ENCODE data around the gene ZACN.

Gene ZACN

DNA sequence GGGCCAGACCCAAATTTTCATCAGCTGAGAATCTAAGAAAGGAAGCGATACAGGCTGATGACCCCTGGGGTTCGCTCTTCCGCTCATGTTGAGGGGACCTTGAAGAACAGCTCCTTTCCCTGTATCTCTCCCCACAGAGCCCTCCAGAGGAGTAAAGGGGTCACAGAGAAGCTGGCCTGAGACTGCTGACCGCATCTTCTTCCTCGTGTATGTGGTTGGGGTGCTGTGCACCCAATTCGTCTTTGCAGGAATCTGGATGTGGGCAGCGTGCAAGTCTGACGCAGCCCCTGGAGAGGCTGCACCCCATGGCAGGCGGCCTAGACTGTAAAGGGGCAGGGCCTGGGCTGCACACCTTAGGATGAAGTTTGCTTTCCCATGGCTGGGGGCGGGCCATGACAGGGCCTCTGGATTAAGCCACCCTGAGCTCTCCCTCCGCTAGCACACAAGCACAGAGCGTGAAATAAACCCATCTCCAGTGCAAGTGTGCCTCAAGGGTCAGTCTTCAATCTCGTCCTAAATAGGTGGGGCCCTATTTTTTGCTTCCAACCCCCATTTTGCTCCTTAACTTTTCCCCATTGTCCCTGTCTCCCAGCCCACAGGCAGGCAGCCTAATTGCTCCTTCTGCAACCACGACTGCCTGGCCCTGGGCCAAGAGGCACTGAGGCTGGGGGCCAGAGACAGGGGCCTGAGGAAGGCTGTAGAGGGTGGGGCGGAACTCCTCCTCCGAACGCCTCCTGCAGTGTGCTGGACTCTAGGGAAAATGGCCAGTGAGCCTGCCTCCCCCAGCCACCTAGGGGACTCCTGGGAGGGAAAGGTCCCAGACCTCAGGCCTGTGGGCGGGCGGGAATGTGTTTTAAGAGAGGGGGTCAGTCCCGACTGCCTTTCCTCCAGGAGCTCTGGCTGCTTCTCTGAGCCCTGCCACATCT, 3.6 kb downstream of the ZACN start:
- no peak for DNase-seq

DNA sequence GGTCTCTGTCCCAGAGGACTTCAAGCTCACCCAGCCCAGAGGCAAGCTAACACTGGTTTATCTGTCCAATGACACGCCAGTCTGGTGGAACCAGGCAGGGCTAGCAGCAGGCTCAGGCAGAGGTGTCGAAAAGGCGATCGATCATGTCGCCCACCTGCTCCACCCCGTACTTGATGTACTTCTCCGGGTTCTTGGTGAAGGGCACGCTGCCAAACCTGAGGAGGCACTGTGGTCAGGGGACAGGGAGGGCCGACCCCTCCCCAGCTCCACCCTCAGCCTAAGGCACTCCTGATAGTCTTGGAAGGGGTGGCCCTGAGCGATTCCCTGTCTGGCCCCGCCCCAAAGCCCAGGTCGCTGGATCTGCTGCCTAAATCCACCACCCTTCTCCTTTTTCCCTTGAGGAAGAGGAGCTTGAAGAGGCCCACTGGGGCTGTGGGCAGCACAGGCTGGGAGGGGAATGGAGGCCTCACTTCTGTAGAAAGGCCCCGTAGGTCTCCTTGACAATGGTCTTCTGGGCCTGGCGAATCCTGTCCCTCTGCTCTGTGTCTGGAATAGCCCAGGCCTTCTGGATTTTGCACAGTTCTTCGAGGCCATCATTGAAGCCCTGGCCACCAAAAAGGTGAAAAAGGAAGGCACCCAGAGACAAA, 4.7 kb downstream of the ZACN start:
- no peak for DNase-seq

DNA sequence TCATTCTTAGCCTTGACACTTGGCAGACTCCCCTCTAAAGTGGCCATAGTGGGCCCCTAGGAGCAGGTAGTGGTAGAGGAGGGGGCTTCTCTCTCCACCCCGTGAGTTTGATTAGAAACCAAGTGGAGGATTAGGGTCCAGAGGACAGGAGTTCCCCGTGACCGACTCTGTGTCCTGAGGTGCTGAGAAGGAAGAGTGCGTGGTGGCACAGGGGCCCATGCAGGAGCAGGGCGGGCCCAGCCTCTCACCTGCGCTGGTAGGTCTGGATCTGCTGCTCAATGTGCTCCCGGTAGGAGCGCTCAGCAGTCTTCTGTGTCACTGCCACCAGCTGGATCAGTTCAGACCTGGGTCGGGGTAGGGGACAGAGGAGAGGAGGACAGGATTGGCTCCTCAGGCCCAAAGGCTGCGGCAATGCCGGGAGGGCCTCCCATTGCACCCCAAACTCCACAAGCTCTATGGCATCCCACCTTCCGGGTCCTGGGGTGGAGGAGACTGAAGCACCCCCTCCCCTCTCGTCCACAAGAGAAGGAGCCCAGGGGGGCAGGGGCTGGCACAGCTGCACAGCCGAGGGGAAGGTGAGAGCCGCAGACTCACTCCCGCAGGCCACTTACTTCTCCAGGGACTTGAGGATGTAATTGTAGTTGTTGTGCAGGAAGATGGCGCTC, 6.2 kb downstream of the ZACN start:
- no peak for DNase-seq

DNA sequence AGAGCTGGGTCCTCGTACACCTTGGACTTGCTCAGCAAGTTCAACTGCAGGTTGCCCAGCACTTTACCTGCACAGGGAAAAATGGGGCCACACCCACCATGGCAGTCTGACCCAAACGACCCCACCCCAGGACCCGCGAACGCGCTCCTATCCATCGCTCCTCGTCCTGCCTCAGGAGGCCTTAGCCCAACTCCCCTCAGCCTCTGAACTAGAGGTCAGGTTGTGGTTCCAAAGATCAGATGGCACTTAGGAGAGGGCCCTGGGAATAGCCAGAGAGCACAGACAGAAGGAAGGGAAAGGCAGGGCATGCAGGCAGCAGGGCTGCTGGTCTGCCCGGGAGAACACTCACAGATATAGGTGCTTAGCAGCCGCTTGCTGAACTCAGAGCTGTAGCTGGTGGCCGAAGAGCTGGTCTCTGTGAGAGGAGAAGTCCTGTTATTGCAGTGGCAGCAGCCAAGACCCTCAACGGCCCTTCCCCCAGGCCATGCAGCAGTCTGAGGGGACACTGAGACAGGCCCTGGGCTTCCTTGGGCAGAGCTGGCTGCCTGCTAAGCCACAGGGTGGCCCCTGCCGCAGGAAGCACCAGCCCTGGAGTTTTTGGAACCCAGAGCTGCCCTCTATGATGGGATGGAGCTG, 6.9 kb downstream of the ZACN start:
- no peak for DNase-seq

DNA sequence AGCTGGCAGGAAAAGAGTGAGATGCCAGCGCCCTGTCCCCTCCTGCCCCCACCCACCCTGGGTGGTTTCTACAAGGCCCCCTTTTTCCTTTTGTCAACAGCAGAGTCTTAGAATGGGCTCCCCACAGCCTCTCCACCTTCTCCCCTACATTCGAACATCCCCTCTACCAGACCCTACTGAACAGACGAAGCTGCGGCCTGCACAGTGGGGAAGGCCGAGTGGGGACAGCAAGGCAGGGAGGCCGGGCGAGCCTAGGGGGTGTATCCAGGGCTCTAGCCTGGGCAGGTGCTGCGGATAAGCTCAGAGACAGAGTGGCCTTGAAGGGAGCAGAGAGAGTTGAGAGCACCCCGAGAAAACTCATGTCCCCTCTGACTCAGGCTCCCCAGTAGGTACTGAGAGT, 7.4 kb downstream of the ZACN start:
- no peak for DNase-seq

DNA sequence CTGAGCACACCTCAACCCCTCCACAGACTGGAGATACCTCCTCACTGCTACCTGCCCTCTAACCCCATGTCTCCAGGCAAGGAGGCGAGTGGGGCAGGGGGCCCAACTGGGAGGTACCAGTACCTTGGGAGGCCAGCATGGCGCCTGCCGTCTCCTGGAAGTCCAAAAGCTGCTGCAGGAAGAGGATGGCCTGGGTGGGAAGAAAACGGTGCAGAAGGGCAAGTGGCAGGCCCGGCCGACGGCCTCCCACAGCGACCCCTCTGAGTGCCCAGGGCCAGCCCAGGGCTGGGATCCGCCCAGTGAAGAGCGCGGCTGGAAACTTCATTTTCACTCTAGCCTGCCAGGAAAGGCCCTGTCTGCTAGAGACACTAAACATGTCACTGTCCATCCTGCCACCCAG, 8.5 kb downstream of the ZACN start:
- DNase-seq: no peak

DNA sequence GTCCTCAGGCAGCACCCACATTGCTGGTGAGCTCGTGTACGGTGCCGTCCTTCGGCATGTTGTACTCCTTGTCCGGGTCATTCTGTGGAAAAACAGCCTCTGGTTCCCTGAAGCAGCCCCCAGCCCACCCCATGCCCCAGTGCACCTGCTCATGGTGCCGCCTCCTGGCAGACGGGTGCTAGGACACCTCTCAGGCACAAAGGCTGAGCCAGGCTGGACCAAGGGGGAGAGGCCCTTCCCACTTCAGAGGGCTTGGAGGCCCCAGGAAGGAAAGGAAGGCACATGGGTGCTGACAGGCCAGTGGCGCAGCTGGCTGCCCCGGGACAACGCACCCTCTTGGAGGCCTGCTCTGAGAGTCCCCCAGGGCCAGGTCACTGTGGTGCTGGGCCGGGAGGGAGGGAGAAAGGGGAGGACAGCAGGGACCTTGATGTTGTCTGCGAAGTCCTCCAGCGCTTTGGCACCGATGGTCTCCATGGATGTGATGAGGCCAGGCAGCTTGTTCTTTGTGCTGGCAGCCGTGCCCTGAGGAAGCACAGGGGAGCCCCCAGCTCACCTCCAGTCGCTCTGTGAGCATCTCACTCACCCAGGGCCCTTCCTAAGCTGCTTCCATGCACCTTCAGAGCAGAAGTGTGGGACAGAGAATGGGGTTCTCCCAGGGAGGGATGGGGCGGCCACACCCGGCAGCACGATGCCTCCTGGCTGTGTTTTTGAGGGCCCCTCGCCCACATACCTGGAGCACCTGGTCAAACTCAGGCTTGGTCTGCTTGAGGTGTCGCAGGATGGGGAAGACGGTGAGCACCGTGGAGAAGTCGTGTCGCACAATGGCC, 9.3 kb downstream of the ZACN start:
- no peak for DNase-seq

DNA sequence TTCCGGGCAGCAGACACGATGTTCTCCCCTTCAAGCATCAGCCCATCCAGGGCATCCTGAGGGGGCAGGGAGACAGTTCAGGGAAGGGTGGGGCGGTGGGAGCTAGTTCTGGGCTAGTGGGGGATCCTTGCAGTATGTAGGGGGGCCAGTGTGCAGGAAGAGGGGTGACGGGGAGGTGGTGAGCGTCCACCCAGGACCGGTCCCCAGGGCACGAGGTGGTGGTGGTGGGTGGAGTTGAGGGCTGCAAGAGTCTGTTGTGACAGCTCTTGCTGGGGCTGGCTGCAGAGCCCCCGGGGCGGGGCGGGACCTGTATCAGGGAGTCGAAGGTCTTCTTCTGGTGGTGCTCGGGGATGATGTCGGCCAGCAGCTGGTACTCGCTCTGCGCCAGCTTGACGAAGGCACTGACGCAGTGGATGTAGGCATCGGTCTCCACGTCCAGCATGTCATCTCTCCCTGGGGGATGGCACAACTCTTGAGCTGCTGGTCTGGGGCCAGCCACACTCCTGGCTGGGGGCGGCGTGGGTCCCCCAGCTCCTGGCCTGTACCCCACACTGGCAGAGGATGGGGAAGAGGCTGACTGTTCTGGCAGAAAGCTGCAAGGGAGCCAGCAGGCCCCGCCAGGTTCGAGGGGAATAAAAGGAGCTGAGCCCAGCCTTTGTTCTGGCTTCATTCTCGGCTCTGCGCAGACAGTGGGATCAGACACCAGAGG, 10.0 kb downstream of the ZACN start:
- no peak for DNase-seq

DNA sequence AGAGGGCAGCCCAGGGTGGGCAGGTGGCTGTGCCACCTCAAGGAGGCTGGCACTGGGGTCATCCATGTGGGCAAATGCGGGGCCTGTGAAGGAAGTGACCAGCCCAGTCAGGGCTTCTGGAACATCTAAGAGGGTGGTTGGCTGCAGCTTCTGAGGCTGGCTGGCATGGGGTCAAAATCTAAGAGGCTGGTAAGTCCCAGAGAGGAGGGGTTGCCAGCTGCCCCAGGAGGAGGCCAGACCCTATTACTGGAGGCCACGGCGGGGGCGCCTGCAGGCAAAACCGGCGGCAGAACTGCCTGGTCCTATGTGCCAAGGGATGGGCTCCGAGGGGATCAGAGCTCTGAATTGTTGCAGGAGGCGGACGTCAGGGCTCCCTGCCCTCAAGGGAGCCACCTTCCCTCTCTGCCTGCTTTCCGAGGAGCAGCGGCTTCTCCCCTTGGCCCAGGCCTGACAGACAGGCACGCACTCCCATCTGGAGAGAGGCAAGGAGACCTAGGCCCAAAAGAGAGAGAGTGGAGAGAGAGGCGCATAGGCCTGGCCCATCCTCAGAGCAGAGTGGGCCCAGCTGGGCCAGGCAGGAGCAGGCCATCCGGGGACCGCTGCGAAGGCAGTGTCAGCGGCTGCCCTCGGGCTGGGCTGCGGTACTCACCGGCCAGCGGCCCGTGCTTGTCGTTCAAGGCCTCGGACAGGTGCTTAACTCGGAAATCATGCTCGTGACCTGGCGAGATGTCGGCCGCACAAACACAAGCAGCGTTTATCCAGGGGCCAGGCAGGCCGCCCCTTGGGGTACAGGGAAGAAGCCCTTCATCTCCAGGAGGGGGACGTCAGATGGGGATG, 10.9 kb downstream of the ZACN start:
- no peak for DNase-seq

DNA sequence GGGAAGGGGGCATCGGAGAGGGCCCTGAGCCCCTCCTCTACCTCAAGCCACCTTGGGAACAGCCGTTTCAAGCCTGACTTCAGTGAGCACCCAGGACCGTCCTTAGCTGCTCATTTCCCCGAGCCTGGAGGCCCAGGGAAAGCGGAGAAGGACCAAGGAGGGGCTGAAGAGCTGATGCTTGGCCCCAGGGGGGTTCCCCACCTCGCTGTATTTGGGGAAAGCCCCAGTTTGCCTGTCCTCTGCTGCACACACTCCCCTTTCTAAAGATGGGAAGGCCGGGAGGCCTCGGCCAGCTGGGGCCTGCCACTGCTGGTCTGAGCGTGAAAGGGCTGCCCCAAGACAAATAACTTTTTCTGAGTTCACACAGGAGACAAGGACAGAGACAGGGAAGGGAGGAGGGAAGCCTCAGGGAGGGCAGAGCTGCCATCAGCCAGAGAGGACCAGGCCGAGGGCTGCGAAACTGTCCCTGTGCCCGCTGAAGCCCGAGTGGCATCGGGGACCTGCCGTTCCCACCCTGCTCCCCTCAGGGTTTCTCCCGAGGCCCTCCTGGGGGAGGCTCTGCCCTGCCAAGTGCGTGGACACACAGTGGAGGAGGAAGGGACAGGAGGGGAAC, 11.6 kb downstream of the ZACN start:
- no peak for DNase-seq

DNA sequence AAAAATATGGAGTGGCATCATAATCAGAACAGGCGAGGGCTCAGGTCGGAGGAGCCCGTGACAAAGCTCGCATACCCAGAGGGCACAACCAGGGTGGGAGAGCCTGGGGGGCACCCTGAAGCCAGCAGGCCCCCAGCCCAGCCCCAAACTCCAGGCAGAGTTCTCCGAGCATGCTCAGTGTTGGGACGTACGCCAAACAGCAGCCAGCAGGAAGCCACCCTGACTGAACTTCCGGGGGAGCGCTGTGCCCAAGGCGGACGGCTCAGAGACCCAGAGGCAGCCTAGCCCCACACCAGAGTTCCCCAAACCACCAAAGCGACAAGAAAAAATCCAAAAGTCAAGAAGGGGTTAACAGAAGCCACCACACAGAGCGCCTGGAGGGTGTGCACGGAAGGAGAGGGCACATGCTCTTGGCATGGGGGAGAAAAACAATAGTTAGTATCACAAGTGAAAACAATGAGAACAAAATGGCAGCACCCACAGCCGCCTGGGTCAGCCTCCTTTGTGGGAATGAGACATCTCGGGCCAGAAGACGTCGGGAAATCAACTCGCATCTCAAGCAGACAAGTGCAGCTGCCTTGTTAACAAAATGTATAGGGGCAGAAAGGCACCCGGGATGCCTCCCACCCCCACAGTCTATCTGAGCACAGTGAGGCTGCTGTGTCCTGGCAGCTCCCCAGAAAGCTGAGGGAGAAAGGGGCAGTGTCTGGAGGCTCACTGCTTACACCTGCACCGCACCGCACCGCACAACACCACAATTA, 12.7 kb downstream of the ZACN start:
- DNase-seq: no peak

DNA sequence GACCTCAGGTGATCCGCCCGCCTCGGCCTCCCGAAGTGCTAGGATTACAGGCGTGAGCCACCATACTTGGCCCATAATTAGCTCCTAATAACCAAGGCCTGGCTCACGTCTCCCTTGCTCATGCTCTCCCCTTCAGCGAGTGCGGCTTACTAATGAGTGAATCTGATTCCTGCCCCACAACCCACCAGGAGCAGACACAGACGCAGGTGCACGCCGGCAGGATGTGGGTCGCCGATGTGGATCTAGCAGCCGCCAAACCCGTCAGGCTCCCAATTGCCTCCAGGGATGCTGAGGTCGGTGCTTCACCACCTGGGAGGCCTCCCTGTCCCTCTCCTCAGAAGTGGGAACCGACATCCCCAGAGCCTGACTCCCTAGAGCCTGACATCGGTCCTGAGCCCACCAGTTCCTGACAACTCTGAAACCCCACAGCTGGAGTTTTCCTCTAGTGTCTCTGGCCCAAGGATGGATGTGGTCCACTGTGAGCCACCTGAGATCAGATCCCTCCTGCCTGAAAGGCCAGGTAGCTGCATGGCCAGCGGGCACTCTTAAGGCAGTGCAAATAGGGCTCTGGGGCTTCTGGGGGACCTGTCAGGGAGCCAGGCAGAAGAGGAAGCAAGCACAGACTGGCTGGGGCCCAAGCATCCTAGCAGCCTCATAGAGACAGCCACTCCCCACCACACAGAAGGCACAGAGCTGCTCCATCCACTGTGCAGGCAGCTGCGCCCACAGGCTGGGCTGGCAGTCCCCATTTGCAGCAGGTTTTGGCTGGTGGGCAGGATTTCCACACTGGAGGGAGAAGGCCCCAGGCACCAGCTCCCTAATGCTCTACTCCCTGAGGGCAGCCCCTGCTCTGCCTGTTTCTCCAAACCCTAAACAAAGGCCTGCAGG, 13.8 kb downstream of the ZACN start:
- no peak for DNase-seq

DNA sequence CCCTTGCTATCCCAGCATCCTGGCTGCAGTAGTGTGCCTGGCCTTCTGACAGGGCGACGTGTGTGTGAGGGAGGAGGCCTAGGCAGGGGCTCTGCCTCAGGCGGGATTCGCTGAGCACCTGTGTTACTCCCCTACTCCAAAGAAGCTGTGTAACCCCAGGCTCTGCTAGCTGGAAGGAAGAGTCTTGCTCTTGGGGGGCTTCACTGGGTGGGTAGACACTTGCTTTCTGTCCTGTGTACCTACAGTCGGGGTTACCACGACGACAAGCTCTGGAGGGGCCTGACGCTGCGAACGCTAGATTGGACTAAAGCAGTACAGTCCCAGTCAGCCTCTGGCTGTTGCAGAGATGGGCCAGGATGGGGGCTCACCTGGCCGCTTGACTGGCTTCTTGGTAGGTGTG, 15.1 kb downstream of the ZACN start:
- no peak for DNase-seq

DNA sequence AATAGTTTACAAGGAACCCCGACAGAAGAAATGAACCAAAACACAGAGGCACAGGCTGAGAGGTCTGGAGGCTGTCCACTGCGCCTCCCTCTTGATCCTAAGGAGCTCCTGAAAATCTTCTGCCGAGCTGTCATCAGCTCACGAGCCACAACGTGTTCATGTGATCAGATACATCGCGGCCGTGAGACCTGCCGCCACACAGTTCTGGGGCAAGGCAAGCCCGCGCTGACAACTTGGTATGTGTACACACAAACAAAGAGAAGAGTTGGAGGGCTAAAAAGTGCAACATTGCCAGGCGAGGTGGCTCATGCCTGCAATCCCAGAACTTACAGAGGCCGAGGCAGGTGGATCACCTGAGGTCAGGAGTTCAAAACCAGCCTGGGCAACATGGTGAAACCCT, 17.0 kb downstream of the ZACN start:
- no peak for DNase-seq

DNA sequence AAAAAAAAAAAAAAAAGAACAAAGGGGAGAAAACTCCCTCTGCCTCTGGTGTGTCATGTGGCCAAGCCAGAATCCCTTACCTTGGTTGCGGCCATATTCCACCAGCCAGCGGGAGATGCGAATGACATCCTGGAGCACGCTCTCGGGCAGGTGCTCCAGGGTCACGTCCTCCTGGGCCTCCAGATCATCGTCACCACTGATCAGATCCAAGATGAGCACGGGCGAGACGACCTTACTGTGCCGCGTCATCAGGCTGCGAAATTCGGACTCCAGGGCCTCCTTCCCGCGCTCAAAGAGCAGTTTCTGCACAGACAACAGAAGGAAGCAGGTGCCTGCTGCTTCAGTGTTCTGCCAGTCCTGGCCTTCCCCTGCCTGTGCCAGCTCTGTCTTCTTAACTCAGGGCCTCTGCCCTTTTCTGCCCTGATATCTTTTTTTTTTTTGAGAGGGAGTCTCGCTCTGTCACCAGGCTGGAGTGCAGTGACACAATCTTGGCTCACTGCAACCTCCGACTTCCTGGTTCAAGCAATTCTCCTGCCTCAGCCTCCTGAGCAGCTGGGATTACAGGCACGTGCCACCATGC, 18.8 kb downstream of the ZACN start:
- DNase-seq: no peak

DNA sequence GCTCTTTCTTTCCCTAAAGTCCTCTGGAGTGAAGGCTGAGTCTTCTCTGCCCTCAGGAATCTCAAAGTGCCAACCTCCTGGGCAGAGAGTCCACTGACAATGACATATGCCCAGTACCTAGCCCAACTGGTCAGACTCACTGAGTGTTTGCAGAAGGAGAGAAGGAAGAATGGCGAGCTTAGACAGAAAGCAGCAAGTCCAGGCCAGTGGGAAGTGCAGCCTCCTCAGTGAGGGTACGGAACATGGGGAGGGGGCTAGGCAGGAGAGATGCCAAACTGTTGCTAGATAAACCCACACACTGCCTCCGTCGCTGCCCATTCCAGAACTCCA, 23.9 kb downstream of the ZACN start:
- no peak for DNase-seq

DNA sequence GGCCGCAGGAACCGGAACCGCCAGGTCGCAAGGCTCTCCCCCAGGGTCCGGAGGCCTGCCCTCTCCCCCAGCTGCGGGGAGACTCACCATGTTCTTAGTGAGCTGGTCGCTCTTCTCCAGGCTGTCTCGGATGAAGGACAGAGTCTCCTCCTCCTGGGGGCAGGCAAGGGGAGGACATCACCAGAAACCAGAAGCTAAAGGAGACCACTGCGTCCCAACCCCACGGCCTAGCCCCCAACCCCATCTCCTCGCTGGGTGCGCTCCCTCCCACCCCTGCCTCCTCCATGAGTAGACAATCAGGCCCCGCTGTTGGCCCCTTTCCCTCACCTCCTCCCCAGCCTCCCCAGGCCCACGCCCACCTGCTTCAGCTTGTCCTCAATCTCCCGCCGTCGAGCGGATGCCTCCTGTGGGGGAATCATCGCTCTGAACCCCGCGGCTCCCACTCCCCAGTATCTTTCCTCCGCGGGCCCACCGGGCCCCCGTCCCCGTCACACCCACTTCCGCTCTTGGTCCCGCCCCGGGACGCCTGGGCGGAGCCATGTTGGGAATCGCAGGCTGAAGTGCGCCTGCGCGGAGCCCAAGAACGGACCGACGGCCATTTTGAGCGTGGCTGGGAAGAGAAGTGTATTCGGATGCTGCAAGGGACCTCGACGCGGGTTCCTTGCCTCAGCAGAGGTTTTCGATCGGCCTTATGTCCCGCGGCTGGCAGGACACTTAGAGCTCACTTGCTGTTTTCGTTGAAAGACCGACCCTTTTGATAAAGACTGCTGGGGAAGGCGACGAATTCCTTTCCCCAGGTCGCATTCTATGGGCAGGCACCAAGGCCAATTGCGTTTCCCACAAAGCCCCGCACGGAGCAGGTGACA, 24.5 kb downstream of the ZACN start, which contains the start of gene EXOC7:
Gene EXOC7 (minus strand): TSS at position 514 of the 866 bp plus-strand sequence. CDS start 95 bp downstream, at position 419.
- peak; percentile 90 to 92 for DNase-seq
